ENCODE results near the gene VASH2. TPM values are rescaled to one million over a fixed set of nuclear protein-coding genes. Genes with fewer than 3 reads are reported as not detected.

The VASH2 gene
- total RNA-seq, 1 donor from 2014 or later, result 0.07 TPM

- Mint-ChIP-seq H3K27me3 (peaks cover 3% of the 10 kb centered on the region), H3K4me1 (peaks cover 44% of the 10 kb centered on the region), H3K4me3 (no peak overlapping the region), H3K9me3 (peaks cover 2% of the 10 kb centered on the region), H3K27ac (no peak overlapping the region), H3K36me3 (ENCODE audit: low read depth) (no peaks in the 10 kb centered on the region)
- intact Hi-C loops (cut with micrococcal nuclease), result no loop called here
- no peak for DNase-seq
- ATAC-seq (ENCODE audit: low read depth), result no peak
- CTCF ChIA-PET, result no interaction called here
- POLR2A ChIA-PET, result no interaction called here
- TF ChIP-seq, protein P1, sequence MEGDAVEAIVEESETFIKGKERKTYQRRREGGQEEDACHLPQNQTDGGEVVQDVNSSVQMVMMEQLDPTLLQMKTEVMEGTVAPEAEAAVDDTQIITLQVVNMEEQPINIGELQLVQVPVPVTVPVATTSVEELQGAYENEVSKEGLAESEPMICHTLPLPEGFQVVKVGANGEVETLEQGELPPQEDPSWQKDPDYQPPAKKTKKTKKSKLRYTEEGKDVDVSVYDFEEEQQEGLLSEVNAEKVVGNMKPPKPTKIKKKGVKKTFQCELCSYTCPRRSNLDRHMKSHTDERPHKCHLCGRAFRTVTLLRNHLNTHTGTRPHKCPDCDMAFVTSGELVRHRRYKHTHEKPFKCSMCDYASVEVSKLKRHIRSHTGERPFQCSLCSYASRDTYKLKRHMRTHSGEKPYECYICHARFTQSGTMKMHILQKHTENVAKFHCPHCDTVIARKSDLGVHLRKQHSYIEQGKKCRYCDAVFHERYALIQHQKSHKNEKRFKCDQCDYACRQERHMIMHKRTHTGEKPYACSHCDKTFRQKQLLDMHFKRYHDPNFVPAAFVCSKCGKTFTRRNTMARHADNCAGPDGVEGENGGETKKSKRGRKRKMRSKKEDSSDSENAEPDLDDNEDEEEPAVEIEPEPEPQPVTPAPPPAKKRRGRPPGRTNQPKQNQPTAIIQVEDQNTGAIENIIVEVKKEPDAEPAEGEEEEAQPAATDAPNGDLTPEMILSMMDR (IDR thresholded peaks at IDR 0.05), result no peak
Observed at GRCh38 chr1:212945463-212946160, 4.7 kb upstream of the VASH2 start.

DNA sequence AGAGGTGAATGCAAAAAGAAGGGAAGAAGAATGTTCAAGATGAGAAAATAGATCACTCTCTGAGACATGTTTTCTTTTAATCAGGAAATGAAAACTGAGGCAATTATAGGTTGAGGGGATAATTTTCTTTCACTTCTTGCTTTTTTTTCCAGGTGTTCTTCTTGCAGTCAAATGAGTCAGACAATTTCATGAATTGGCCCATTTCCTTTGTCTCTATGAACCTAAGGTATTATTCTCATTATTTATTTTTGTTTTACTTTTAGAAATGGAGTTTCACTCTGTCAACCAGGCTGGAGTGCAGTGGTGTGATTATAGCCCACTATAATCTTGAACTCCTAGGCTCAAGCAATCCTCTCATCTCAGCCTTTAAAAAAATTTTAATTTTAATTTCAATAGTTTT, 3.5 kb upstream of the VASH2 start:
- TF ChIP-seq, protein P1 (IDR thresholded peaks at IDR 0.05), result no peak
- CTCF ChIA-PET, result no interaction called here
- Mint-ChIP-seq H3K4me3 (no peak overlapping the region), H3K9me3 (peaks cover 2% of the 10 kb centered on the region), H3K4me1 (peaks cover 48% of the 10 kb centered on the region), H3K36me3 (ENCODE audit: low read depth) (no peaks in the 10 kb centered on the region), H3K27ac (peak overlapping the region; percentile 51), H3K27me3 (peaks cover 6% of the 10 kb centered on the region)
- ATAC-seq (ENCODE audit: low read depth) (no peak), DNase-seq (no peak)
- intact Hi-C loops (cut with micrococcal nuclease), result no loop called here
- POLR2A ChIA-PET, result no interaction called here

DNA sequence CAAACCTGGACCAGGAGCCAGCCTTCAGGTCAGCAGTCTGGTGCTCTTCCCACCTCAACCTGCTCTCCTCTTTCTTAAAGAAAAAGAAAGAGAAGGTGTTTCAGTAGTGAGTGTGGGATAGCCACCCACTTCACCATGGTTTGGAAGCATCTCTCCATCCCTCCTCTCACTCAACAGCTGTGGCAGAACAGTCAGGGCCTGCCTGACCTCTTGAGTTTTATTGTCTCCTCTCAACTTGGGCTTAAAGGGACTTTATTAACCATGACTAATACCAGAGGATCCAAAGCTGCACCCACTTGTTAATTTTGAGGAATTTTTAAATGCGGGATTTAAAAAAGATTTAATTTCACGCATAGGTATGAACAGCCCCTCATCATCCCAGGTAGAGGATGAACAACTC, 570 bp upstream of the VASH2 start:
- DNase-seq (no peak), ATAC-seq (ENCODE audit: low read depth) (no peak)
- CTCF ChIA-PET, result no interaction called here
- H3K27ac Mint-ChIP-seq, result no peak overlapping the region
- H3K4me3 Mint-ChIP-seq, result peak overlapping the region; percentile 88
- H3K36me3 Mint-ChIP-seq (ENCODE audit: low read depth), result no peaks in the 10 kb centered on the region
- POLR2A ChIA-PET, result interaction anchor here (1.3 kb wide), 1 partner anchor 155 kb away, joined by 5 read pairs; no protein-coding TSS in a partner anchor
- peaks cover 2% of the 10 kb centered on the region for H3K9me3 Mint-ChIP-seq
- intact Hi-C loops (cut with micrococcal nuclease), result loop anchor here (2.0 to 5.0 kb wide), 2 partner anchors 48 to 65 kb away; partner anchors contain the start of gene ANGEL2
- TF ChIP-seq, protein P1 (IDR thresholded peaks at IDR 0.05), result no peak
- H3K27me3 Mint-ChIP-seq, result peaks cover 21% of the 10 kb centered on the region
- peaks cover 32% of the 10 kb centered on the region for H3K4me1 Mint-ChIP-seq

DNA sequence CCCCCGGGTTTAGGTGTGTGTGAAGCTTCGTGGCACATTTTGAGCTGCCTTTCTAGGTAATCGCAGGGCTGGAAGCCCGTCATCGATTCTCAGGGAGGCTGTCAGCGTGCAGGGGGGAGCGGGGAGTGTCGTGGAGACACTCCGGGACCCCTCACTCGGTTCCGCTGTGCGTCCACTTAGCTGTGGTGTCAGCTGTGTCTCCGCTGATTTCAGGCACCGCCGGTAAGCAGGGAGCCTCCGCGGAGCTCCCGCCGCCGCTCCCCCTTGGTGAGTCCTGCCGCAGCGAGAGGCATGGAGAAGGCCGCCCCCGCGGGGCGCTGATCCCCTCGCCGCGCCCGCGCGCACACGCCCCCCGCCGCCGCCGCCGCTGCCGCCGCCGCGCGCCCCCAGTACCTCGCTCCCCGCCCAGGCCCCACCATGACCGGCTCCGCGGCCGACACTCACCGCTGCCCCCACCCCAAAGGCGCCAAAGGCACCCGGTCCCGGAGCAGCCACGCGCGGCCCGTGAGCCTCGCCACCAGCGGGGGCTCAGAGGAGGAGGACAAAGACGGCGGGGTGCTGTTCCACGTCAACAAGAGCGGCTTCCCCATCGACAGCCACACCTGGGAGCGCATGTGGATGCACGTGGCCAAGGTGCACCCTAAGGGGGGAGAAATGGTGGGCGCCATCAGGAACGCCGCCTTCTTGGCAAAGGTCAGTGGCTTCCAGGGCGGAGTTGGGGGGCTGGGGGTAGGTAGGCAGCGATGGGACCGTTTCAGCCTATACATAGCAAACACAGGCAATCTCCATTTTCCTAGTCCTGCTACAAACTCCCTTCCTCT, 995 bp downstream of the VASH2 start:
- Mint-ChIP-seq H3K27ac (no peak overlapping the region), H3K4me1 (peaks cover 19% of the 10 kb centered on the region), H3K36me3 (ENCODE audit: low read depth) (no peaks in the 10 kb centered on the region), H3K4me3 (peak overlapping the region; percentile 88), H3K27me3 (peaks cover 21% of the 10 kb centered on the region), H3K9me3 (peaks cover 2% of the 10 kb centered on the region)
- intact Hi-C loops (cut with micrococcal nuclease), result loop anchor here (2.0 to 5.0 kb wide), 2 partner anchors 46 to 63 kb away; partner anchors contain the start of gene ANGEL2
- TF ChIP-seq, protein P1 (IDR thresholded peaks at IDR 0.05), result no peak
- DNase-seq, result no peak
- ChIA-PET POLR2A (interaction anchor here (1.2 to 1.6 kb wide), 3 partner anchors 93 to 537 kb away, joined by 3 to 6 read pairs (median 5); partner anchors contain the start of genes FLVCR1 and PACC1), CTCF (interaction anchor here (0.7 kb wide), 1 partner anchor 43 kb away, joined by 3 read pairs; no protein-coding TSS in a partner anchor)
- ATAC-seq (ENCODE audit: low read depth), result no peak
